ENCODE data around the gene CDH11.

The CDH11 gene

DNA sequence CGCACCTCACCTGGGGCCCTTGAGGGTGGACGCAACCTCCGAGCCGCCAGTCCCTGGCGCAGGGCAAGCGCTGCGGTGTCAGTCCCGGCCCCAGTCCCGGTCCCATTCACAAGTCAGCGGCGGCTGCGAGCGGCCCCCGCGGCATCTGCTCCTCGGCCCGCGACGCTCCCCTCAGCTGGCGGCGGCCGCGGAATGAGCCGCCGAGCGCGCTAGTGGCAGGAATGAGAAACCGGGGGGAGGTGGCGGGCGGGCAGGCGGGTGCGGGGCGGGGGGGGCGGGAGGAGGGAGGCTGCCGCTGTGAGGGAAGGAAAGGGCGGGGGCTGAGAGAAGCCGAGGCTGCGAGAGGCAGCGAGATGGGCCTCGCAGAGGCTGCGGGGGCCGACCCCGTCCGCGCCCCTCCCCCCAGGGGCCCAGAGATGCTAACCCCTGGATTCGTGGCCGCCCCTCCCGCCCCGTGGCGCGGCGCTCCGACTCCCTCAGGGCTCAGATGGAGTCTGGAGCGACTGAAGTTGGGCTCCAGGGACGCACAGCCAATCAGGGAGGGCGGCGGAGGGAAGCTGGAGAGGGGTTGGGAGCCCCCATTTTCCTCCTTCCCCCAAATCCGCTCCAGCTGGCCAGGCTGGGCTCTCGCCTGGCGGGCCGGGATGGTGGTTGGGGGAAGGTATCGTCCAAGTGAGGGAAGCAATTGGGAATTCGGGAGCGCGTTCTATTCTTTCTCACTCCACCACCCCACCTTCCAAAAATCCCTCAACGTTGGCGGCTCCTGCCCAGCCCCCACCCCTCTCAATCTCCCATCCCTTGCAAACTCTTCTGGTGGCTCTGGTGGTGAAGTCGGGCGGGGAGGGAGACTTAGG is at the start of gene CDH11:
Gene CDH11 (minus strand): TSS at position 194 of the 854 bp plus-strand sequence. CDS start 117,194 bp downstream, outside the sequence.
- DNase-seq = no peak

DNA sequence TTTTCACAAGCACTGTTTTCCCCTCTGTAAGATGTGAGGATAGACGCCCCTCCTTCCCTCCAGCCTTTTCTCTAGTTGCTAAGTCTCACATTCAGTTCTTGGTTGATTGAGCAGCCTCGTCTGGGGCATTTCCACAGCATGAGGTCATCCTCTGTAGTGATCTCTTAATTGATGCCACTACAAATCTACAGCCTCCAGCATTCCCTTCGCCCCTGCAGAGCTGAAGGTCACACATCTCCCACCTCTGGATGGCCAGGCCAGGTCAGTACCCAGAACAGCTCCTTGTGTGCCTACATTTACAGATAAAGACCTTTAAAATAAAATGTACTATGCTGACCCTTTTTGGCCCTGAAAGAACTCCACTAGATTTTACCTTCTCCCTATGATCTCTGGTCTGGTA is 32.5 kb upstream of the CDH11 start:
- no peak for DNase-seq

- DNase-seq = no peak
Measured at GRCh38 chr16:65153365-65154105, 31.7 kb upstream of the CDH11 start.

DNA sequence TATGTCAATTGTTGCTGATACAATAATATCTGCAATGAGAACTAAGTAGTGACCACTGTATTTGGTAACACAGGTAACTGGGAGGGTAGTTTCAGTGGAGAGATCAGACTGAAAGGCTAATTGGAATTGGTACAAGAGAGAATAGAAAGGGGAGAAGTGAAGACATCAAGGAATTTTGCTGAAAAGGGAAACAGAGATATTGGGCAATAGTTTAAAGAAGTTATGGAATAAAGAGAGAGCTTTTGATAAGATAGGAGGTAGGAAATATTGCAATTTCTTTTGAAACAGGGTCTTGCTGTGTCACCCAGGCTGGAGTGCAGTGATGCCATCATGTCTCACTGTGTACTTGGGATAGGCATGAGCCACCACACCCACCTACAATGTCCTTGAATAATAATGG is 26.9 kb upstream of the CDH11 start:
- no peak for DNase-seq

DNA sequence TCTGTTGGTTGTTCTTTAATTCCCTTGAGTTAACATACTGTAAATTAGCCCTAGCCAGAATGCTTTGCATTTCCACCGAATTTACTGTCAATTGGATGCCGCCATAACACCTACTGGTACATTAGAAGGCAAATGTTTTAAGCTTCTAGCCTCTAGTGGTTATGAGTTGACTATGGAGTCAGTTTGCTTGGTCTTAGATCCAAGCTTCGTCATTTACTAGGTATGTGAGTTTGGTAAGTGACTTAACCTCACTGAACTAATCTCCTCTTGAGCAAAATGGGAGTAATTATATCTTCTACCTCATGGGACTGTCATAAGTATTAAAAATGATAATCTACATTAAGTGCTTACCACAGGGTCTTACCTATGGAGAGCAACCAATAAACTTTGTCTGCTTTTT is 20.4 kb upstream of the CDH11 start:
- DNase-seq = no peak

DNA sequence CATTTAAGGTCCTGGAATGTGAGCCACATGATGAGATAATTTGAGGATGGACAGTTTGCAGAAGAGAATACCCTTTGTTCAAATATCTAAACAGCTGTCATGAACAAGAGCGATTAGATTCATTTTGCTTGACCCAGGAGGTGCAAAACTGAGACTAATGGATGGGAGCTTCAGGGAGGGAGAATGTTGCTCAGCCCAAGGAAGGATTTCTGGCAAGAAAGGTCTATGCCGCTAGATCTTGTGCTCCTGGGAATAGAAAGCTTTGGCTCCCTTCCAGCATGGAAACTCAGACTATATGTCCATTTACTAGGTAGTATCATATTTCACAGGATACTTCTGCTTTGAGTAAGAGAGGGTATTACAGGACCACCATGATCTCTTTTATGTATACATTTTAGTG is 14.8 kb upstream of the CDH11 start:
- no peak for DNase-seq

DNA sequence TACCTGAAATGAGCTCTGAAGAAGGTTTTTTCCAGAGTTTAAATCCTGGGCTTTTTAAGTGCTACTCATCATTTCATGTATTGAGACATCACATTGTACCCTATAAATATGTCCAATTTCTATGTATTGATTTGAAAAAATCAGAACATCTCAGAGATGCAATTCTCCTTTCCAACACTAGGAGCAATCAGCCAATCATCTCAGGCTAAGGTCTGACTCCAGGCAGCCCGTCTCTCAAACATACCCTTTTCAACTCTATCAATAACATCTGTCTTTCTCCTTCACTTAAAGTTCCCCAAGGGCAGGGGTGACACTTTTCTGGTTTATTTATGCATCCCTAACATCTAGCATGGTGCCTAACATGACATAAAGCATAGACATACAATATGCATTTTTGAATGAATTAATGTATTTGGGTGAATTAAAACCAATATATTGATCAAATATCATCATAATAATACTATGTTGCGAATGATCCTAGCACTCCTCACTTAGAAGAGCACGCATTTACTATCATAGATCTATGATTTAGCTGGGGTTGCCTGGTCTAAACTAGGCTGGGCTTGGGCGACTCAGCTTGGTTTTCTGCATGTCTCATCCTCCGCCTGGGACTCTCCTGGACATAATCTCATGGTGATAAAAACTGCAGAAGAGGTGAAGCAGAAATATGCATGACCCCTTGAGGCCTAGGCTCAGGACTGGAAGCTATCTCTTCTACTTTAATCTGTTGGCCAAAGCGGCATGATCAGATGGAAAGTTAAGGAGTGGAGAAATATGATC is 5.2 kb upstream of the CDH11 start:
- DNase-seq = peak; percentile 8

DNA sequence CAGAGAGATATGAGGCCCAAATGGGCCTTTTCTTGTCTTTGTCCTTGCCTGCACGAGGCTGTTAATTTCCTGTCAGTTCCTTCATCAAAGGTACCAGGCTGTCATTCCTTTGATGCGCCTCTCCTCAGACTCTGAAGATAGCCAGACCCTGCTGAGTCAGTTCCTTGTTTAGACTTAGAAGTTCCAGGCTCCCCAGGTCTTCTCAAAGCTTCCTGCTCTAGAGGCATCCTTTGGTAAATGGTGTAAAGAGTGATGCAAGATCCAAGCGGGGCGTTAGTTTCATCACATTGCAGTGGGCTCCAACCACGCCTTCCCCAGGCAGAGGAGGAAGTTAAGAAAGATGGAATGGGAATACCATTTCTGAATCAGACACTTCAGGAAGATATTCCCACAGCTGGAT is 4.0 kb upstream of the CDH11 start:
- no peak for DNase-seq

GRCh38 chr16:65125322-65125721 is 3.5 kb upstream of the CDH11 start:
- DNase-seq = no peak

DNA sequence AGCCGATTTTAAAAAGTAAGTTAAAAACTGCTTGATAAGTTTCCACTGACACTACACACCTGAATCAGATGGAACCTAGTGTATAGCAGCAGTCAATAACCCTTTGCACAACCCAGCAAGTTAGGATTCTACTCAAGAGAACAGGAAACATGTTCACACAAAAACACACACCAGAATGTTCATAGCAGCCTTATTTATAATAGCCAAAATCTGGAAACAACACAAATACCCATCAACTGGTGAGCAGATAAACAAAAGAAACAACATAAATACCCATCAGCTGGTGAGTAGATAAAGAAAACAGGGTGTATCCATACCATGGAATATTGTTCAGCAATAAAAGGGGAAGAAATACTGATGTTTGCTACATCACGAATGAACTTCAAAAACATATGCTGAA is 2.7 kb upstream of the CDH11 start:
- no peak for DNase-seq

DNA sequence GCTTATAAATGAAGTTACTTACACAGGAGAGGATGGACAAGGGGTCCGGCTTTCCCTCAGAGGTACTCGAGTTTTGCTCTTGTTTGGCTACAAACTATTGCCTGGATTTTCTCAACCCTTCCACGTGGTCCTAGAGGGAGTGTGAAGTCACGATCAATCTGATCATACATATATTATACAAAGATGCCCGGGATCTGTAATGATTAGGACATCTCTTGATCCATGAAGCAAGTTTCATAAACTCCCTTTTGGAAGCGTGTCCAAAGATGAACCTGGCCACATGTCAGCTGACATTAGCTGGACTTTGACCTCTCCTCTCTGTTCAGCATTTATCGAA is 2.3 kb upstream of the CDH11 start:
- DNase-seq = no peak

- no peak for DNase-seq
Measured at GRCh38 chr16:65123396-65124211, 1.7 kb upstream of the CDH11 start.

DNA sequence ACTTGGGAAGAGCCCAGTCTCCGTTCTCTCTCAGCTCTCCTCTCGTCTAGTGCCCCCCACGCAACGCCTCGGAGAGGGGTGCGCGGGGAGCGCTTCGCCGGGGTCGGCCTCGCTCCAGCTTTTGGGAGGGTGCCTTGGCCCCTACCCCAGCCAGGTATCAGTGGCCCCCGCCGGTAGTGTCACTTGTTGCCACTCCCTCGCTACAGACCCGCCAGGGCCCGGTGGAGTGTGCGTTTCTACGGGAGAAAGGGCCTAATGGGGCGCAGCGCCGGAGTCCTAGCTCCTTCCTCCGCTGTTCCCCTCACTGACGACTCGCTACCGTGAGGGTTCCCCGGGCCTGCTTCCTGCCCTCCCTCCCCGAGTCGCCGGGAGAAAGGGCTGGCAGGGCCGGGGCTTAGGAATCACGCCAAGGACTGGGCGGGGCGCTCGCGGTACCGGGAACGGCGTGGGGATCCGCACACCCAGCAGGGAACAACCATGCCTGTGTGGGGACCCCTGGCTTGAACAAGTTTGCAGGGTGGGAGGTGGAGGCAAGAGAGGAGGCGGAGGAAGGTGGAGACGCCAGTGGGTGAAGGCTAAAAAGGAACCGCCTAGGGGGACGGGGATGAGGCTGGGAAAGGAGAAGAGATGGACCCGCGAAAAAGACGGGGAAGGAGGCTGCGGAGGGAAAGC is 997 bp upstream of the CDH11 start:
- no peak for DNase-seq

- no peak for DNase-seq
Measured at GRCh38 chr16:65120831-65121721, 787 bp downstream of the CDH11 start.

DNA sequence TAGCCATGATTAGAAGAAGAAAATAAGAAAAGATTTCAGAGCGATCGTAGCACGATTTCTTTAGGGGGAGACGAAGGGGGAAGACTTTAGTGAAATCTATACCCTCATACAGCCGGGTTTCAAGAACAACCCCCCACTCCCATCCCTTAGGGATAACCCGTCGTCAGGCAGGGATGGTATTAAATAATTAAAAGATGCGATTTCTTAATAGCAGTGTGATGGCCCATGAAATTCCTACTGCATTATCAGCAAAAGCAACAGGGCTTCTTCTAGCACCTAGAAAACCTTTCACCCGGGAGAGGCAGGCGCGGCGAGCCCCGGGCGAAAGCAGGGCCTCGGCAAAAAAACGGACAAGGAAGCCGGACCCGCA is 1.4 kb downstream of the CDH11 start:
- no peak for DNase-seq

DNA sequence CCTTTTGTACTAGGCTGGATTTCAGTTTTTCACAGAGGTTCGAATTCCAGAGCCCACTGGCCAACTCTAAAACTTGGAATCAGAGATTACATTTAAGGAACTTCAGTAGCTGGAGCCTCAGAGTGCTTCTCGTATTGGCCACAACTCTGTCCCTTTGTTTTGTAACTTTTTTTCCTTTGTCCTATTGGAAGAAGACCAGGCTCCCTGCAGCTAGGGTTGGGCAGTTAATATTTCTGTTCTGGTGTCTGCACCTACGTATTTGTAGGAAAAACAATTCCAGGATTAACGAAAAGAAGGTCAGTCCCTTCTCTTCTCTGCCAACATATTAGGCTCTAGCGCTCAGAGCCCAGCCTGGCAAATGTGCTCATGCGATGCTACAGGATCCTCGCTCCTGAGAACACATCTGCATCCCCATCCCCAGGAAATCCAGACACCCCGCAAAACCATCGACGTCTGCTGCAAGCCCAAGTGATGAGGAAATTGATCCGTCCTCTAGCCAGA is 1.9 kb downstream of the CDH11 start:
- no peak for DNase-seq

GRCh38 chr16:65119435-65119834 is 2.4 kb downstream of the CDH11 start:
- DNase-seq = no peak

DNA sequence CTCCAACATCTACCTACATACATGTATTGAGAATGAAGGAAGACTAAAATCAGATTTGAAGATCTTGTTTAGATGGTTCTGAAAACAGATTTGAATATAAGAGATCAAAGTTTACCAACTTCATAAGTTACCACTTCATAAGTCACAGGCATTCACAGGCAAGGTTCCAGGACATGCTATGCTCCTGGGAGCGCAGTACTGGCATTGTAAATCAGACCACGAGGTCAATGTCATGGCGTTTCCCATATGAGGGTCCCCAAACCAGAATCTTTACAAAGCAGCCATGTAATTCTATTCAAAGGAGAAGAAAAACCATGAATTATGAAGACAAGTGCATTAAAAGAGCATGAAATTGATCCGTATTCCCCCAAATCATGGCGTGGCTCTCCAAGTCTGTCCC is 3.0 kb downstream of the CDH11 start:
- DNase-seq = no peak

DNA sequence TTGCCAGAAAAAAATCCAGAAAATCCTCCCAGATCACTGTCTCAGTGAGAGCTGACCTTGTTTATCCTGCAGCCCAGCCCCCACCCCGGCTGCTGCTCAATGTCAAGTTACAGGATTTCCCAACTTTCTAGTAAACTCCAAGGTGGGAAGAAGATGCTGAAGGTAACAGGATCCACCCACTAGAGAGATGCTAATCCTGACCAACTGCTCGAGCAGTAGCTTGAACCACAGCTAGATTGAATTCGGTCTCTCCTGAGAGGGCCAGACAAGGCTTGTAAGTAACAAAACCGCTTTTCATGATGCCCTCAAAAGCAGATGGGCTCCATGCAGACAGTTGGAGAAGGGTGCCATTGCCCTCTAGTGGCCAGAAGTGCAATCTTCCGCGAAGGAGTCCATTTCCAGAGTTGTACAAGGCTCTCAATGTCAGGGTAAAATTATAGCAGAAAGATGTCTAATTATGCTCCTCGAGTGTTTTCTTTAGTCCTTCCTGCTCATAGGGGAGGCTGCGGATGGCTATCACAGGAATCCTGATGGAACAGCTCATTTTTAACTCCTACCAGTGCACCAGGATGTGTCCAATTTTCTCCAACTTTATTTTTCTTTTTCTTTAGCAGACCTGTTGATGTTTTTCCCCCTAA is 3.9 kb downstream of the CDH11 start:
- DNase-seq = peak; percentile 60

- DNase-seq = no peak
Measured at GRCh38 chr16:65116818-65117430, 4.9 kb downstream of the CDH11 start.
